ENCODE data around the gene FAM237A. TPM values are rescaled to one million over a fixed set of nuclear protein-coding genes. Genes with fewer than 3 reads are reported as not detected.

The FAM237A gene
- total and polyA plus RNA-seq, 2 experiments from 2014 or later, result not detected

DNA sequence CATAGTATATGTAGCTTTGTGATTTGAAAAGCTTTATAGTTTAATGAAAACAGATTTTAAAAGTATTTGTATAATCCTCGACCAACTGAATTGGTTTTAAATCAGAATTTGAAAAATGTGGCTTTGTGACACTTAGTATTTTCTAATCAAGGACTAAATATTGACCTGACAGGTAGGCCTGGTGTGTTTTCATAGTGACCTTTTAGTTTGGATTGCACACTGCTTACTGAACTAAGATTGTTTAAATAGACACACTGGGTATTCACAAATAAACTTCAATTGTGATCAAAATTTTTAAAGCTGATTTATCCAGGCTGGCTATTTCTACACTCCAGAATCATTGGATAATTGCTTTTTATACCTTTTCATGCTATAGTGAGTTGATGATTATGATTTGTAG, 31.8 kb upstream of the FAM237A start:
- Histone ChIP-seq H3K4me1 (ENCODE audit: insufficient read depth) (no peaks in the 10 kb centered on the region), H3K9me3 (ENCODE audit: low read depth) (no peaks in the 10 kb centered on the region), H4K20me1 (ENCODE audit: insufficient read depth, poor library complexity, severe bottlenecking) (no peaks in the 10 kb centered on the region), H3K27ac (no peak overlapping the region), H3K9me2 (replicated peaks; ENCODE audit: insufficient read depth) (no peaks in the 10 kb centered on the region), H3K4me2 (no peak overlapping the region), H2AFZ (no peak overlapping the region), H3K79me2 (no peaks in the 10 kb centered on the region), H3K36me3 (replicated peaks; ENCODE audit: insufficient read depth, low read depth) (no peaks in the 10 kb centered on the region), H3K4me3 (no peak overlapping the region), H3K27me3 (no peaks in the 10 kb centered on the region)
- TF ChIP-seq EZH2phosphoT487 (IDR thresholded peaks at IDR 0.05; ENCODE audit: low read depth, severe bottlenecking, unreplicated experiment) (no peak), EZH2 (IDR thresholded peaks at IDR 0.05; ENCODE audit: borderline replicate concordance) (no peak)
- no peak for DNase-seq (ENCODE audit: low spot score)
- 74% methylated on average over 1 of the region's 1 CpG for WGBS (ENCODE audit: low lambda C conversion rate, missing lambda C conversion rate)

DNA sequence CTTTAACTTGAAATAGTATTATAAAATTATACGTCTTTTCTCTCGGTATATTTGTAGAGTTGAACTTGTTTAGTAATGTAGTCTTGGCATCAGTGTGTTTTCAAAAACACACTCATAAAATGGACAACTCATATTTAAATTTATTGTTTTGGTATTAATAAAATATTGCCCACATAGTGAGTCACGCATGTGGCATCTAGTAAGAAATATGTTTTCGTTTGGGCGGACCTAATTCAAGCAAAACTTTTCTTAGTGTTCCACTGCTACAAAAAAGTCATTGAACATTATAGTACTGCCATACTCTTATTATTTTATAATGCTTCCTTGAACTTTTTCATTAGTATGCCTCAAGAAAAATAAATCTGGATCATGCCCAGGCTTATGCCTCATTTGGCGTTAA, 31.1 kb upstream of the FAM237A start:
- no peak for DNase-seq (ENCODE audit: low spot score)
- H3K9me2 ChIP-seq (replicated peaks; ENCODE audit: insufficient read depth), result no peaks in the 10 kb centered on the region
- H3K27ac ChIP-seq, result no peak overlapping the region
- 94% methylated on average over 6 of the region's 6 CpGs for WGBS (ENCODE audit: low lambda C conversion rate, missing lambda C conversion rate)
- H3K4me1 ChIP-seq (ENCODE audit: insufficient read depth), result no peaks in the 10 kb centered on the region
- no peak overlapping the region for H3K4me3 ChIP-seq
- H3K4me2 ChIP-seq, result no peak overlapping the region
- no peaks in the 10 kb centered on the region for H3K36me3 ChIP-seq (replicated peaks; ENCODE audit: insufficient read depth, low read depth)
- no peak overlapping the region for H2AFZ ChIP-seq
- TF ChIP-seq, protein P1, sequence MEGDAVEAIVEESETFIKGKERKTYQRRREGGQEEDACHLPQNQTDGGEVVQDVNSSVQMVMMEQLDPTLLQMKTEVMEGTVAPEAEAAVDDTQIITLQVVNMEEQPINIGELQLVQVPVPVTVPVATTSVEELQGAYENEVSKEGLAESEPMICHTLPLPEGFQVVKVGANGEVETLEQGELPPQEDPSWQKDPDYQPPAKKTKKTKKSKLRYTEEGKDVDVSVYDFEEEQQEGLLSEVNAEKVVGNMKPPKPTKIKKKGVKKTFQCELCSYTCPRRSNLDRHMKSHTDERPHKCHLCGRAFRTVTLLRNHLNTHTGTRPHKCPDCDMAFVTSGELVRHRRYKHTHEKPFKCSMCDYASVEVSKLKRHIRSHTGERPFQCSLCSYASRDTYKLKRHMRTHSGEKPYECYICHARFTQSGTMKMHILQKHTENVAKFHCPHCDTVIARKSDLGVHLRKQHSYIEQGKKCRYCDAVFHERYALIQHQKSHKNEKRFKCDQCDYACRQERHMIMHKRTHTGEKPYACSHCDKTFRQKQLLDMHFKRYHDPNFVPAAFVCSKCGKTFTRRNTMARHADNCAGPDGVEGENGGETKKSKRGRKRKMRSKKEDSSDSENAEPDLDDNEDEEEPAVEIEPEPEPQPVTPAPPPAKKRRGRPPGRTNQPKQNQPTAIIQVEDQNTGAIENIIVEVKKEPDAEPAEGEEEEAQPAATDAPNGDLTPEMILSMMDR (IDR thresholded peaks at IDR 0.05; ENCODE audit: poor library complexity), result no peak
- TF ChIP-seq EZH2 (IDR thresholded peaks at IDR 0.05; ENCODE audit: borderline replicate concordance), result no peak
- no peak for TF ChIP-seq EZH2phosphoT487 (IDR thresholded peaks at IDR 0.05; ENCODE audit: low read depth, severe bottlenecking, unreplicated experiment)
- no peaks in the 10 kb centered on the region for H3K27me3 ChIP-seq
- H3K79me2 ChIP-seq, result no peaks in the 10 kb centered on the region
- H3K9me3 ChIP-seq (ENCODE audit: low read depth), result no peaks in the 10 kb centered on the region
- H4K20me1 ChIP-seq (ENCODE audit: insufficient read depth, poor library complexity, severe bottlenecking), result no peaks in the 10 kb centered on the region

DNA sequence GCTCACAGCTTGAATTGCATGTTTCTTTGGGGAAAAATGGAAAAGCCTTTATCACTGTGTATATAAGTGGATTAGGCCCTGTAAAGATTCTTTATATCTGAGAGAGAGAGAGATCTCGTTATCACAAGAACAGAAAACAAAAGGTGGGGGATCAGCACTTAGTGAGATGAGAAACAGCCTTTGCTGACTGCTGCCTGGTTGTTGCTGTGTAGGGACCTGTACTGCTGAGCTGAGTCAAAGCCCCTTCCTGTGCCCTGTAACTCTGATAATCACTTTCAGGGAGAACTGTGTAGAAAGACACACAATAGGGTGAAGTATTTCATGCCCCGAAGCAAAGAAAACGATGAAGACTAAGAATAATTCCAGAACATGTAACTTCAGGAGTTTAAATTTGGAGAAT, 30.6 kb upstream of the FAM237A start:
- no peaks in the 10 kb centered on the region for H3K27me3 ChIP-seq
- no peaks in the 10 kb centered on the region for H3K9me2 ChIP-seq (replicated peaks; ENCODE audit: insufficient read depth)
- 49% methylated on average over 3 of the region's 3 CpGs for WGBS (ENCODE audit: low lambda C conversion rate, missing lambda C conversion rate)
- no peak overlapping the region for H3K4me3 ChIP-seq
- H3K4me2 ChIP-seq, result no peak overlapping the region
- no peak overlapping the region for H3K27ac ChIP-seq
- H3K79me2 ChIP-seq, result no peaks in the 10 kb centered on the region
- DNase-seq (ENCODE audit: low spot score), result no peak
- no peaks in the 10 kb centered on the region for H3K9me3 ChIP-seq (ENCODE audit: low read depth)
- no peaks in the 10 kb centered on the region for H4K20me1 ChIP-seq (ENCODE audit: insufficient read depth, poor library complexity, severe bottlenecking)
- H2AFZ ChIP-seq, result no peak overlapping the region
- TF ChIP-seq EZH2phosphoT487 (IDR thresholded peaks at IDR 0.05; ENCODE audit: low read depth, severe bottlenecking, unreplicated experiment) (no peak), EZH2 (IDR thresholded peaks at IDR 0.05; ENCODE audit: borderline replicate concordance) (no peak)
- TF ChIP-seq, protein P1 (IDR thresholded peaks at IDR 0.05; ENCODE audit: poor library complexity), result no peak
- H3K4me1 ChIP-seq (ENCODE audit: insufficient read depth), result no peaks in the 10 kb centered on the region
- no peaks in the 10 kb centered on the region for H3K36me3 ChIP-seq (replicated peaks; ENCODE audit: insufficient read depth, low read depth)

DNA sequence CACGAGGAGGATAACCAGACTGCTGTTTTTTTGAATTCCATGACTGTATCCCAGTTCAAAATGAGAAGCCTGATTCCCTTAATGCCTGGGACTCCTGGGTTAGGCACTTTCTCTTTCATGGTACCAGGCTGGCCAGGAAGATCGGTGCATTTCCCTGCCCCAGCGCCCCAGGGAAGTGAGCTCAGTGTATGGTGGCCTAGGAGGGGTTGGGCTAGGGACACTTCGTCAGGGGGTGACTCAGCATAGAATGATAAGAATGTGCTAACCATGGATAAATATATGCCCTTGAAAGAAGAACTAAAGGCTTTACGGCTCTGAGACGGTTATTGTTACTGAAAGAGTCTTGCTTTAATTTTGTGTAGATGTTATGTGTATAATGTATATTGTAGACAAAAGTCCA, 27.5 kb upstream of the FAM237A start:
- H4K20me1 ChIP-seq (ENCODE audit: insufficient read depth, poor library complexity, severe bottlenecking), result no peaks in the 10 kb centered on the region
- no peaks in the 10 kb centered on the region for H3K79me2 ChIP-seq
- no peak for DNase-seq (ENCODE audit: low spot score)
- WGBS (ENCODE audit: low lambda C conversion rate, missing lambda C conversion rate), result 71% methylated on average over 6 of the region's 6 CpGs
- no peaks in the 10 kb centered on the region for H3K36me3 ChIP-seq (replicated peaks; ENCODE audit: insufficient read depth, low read depth)
- H3K4me3 ChIP-seq, result no peak overlapping the region
- TF ChIP-seq EZH2phosphoT487 (IDR thresholded peaks at IDR 0.05; ENCODE audit: low read depth, severe bottlenecking, unreplicated experiment) (no peak), EZH2 (IDR thresholded peaks at IDR 0.05; ENCODE audit: borderline replicate concordance) (no peak)
- TF ChIP-seq, protein P1 (IDR thresholded peaks at IDR 0.05; ENCODE audit: poor library complexity), result no peak
- H3K27ac ChIP-seq, result no peak overlapping the region
- H3K9me2 ChIP-seq (replicated peaks; ENCODE audit: insufficient read depth), result no peaks in the 10 kb centered on the region
- no peak overlapping the region for H3K4me2 ChIP-seq
- no peaks in the 10 kb centered on the region for H3K4me1 ChIP-seq (ENCODE audit: insufficient read depth)
- no peaks in the 10 kb centered on the region for H3K9me3 ChIP-seq (ENCODE audit: low read depth)
- H2AFZ ChIP-seq, result no peak overlapping the region
- no peaks in the 10 kb centered on the region for H3K27me3 ChIP-seq
